HuH-7.5 (cell line): Measurements from ENCODE around the gene EML6.

Source experiments
- DNase-seq: peaks from one replicate; pipeline ENCODE4 v3.0.0; 2011; ENCODE audit warnings: low spot score

The EML6 gene

GRCh38 chr2:54757500-54757899, 34.0 kb downstream of the EML6 start:
- no peak for DNase-seq

DNA sequence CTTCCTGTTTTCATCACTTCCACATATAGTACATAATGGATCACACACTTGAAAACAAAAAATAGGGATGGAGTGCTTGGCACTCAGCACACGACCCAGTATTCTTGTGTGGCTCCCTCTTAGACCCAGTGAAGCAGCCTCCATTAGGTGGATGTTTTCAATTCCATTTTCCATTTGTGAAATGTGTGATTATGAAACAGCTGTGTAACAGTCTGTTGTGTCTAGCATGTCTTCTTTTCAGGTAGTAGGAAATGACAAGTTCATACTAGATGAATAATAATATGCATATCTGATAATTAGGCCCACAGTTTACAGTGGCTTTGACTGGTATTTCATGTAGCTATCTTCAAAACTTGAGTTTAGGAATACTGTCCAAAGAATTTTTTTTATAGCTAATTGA, 35.5 kb downstream of the EML6 start:
- no peak for DNase-seq

DNA sequence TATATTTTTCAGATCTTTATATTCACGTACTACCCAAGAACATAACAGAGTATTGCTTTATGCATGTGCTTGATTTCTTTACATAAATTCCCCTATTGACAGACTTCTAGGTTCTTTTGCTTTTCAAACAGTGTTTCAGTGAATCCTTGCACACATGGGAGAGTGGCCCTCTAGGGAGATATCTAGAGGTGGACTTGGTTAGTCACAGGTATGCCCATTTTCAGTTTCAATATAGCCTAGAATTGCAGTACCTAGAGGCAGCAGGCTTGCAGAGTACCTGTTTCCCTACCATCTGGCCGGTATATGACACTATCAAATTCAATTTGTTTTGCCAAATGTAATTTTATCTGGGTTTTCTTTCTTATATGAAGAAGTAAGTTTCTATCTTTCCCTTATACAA, 36.8 kb downstream of the EML6 start:
- DNase-seq, result no peak

- no peak for DNase-seq
Measured at GRCh38 chr2:54763636-54764291, 40.3 kb downstream of the EML6 start.

DNA sequence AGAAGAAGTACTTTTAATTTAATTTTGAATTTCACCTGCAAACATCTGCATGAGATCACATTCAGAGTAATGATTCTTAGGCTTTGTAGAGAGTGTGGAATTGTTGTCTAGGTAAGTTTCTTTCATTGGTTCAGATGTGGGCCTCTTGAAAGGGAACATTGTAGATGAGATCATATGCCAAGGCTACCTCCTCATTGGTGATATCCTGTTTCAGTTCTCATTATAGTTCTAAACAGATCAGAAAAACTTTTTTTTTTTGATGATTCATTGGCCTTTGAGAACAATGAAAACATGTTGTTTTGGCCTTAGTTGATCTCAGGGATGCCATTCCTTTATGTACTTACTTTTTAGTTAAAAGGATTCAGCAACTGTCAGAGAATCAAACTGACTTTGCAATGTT, 44.5 kb downstream of the EML6 start:
- no peak for DNase-seq

- no peak for DNase-seq
Measured at GRCh38 chr2:54768772-54769428, 45.4 kb downstream of the EML6 start.

DNA sequence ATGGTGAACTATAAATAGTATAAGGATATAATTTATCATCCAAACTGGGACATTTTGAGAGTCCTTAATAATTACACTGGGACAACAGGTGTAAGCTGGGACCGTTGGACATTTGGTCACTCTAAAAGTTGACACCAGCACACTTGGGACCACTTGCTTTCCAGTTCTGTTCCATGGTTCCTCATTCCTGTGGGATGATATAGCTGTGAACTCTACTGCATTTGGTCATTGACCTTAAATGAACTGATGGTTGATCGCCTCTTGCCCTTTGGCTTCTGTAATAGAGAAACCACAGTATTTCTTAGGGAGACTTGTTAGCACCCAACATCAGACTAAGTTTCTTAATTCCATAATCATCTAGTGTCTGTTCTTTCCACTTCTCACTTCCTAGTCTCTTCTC, 46.7 kb downstream of the EML6 start:
- DNase-seq, result no peak

DNA sequence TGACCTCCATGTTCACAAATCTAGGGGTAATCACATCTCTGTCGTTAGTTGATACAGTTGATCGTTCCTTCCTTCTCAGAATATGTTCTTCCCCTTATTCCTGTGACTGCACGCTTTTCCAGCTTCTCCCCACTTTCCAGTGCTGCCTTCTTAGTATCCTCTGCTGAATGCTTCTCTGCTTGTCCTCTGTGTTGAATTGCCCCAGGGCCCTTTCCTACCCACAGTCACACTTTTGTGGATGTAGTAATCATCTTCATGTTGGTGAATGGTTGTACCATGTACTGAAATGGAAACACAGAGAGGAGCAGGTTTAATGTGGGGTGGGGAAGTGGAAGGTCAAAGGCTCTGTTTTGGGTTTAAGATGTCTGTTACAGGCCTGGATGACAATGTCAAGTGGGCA, 47.2 kb downstream of the EML6 start:
- DNase-seq, result no peak

GRCh38 chr2:54771166-54771885, 47.9 kb downstream of the EML6 start:
- no peak for DNase-seq

DNA sequence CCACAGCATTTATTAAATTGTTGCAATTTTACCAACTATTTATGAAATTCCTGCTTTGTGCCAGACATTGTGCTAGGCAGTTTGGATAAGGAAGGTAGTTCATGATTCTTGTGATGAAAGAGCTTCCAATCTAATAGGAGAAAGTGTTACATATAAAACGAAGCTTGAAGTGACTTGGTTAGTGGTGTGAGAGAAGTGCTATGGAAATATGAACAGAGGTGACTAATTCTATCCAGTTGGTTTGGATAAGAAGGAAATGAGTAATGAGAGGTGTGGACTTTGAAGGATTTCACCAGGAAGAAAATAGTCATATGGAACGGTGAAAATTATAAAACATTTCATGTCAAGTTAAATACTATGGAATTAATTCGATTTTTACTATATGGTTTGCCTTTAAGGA, 48.6 kb downstream of the EML6 start:
- no peak for DNase-seq

DNA sequence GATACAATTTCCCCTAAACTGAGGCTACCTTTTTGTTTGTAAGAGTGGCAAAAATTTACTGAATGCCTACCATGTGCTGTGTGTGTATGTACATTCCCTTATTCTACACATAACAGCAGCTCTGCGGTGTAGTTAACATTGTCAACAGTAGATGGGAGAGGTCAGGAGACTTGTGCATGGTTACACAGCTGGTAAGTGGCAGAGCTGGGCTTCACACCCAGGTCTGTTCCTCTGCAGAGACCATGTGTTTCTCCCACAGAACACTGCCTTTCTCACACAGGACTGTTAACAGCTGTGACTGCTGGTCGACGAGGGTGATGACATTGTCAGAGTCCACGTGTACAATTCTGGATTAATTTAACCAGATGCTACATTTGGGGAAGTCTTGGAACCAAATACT, 49.1 kb downstream of the EML6 start:
- no peak for DNase-seq

- no peak for DNase-seq
Measured at GRCh38 chr2:54773233-54773632, 49.8 kb downstream of the EML6 start.

GRCh38 chr2:54773838-54774237, 50.4 kb downstream of the EML6 start:
- DNase-seq, result no peak

DNA sequence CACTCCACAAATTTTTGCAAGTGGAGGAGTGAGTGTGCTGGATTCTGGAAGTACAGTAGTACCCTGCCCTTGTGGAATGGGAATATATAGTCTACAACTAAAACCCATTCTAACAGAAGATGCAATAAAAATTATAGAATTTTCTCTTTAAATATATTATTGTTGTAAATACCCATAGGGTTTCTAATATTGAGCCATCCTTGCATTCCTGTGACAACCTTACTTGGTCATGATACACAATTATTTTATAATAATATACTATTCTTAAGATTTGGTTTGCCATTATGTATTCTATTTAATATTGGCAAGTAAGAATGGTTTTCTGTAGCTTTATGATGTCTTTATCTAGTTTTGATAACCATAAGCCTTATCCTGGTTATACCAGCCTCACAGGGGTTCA, 52.2 kb downstream of the EML6 start:
- no peak for DNase-seq

- DNase-seq, result no peak
Measured at GRCh38 chr2:54776494-54776893, 53.0 kb downstream of the EML6 start.

DNA sequence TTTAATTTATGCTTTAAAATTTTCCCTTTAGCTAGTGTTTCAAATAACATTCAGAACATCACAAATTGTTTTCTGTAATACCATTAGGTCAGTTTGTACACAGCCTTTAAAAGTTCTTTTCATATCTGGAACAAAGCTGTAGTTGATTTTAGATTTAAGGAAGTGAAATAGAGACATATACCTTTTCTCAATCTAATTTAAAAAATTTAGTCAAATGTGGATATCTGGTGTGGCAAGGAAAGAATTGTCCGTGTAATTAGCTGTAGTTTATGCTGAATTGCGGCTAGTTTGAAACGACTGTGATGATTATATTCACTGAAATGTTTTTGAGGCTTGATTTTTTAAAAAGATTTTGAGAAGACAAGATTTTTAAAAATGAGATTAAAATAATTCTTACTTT, 59.9 kb downstream of the EML6 start:
- no peak for DNase-seq

DNA sequence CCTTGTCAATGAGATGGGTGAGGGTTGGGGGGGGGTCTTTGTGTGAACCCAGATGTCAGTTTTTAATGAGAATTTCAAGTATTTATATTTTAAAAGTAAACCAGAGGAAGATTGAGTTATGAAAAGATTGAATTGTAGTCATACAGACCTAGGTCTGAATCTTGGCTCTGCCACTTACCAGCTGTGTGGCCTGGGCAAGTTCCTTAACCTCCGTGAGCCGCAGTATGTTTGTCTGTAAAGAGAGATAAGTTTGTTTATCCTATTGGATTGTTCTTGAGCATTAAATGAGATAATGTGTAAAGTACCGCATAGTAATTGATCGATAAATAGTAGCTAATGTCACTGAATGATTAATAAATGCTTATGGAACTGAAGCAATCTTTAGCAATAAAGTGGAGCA, 63.8 kb downstream of the EML6 start:
- DNase-seq, result no peak

- DNase-seq, result no peak
Measured at GRCh38 chr2:54787755-54788366, 64.4 kb downstream of the EML6 start.

DNA sequence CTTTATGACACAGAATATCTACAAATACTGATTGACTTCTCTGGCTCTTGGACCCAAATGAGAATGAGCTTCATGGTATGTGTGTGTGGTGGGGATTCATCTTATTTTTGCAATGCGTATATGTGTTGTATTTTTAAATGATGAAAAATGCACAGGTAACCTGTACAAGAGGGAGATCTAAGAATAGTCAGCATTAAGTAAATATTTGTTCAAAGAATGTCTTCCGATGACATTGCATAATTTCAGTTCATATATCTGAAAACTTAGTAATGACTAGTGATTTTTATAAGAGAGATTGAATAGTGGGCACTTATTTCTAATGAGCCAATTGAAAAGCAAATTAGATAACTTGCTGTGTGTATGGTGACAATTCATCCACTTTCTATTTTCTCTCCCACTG, 66.4 kb downstream of the EML6 start:
- DNase-seq, result no peak

- DNase-seq, result no peak
Measured at GRCh38 chr2:54791831-54792230, 68.4 kb downstream of the EML6 start.

DNA sequence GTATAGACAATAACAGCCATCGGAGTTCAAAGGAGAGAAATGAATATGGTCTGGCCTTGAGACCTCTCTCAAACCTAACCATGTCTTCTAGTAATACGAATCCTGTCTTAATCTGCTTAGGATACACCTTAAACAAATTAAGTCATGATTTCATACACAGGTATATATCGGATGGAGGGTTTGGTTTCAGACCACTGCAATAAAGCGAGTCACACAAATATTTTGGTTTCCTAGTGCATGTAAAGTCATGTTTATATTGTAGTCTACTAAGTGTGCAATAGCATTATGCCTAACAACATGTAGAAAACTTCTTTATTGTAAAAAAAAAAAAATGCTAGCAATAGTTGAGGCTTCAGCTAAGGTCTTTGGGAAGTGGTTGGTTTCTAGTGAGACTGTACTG, 73.8 kb downstream of the EML6 start:
- no peak for DNase-seq

DNA sequence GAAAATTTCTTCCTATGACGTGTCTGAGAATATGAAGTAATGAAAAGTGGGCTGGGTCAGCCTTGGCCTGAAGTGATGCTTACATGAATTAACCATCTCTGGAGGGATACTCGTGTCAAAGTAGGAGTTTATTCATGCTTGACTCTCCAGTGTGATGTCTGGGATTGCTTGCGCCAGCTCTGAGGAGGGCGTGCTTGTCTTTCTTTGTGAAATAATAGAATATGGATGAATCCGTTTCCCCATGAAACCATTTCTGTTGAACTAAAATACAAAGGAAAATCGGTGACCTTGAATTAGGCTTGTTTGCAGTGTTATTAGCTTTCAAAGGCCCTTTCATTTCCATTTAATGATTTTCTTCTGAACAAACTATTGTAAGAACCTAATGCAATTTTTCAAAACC, 77.9 kb downstream of the EML6 start:
- DNase-seq, result no peak
